Tongue (tissue), 2 donors: ENCODE measurements around the gene VSTM2L. TPM values are rescaled to one million over a fixed set of nuclear protein-coding genes. Genes with fewer than 3 reads are reported as not detected.

Experiments used
- DNase-seq: peaks from one replicate; pipeline ENCODE4 v3.0.0-alpha.2; 2015
- total RNA-seq: library from RNA; depleted of rRNA; stranded (reverse); fragments of >200 nt; gene quantifications from one replicate; pipeline ENCODE4 v1.2.3, GENCODE V29; 2014

VSTM2L gene
- total RNA-seq, 1 donor from 2014 or later, result 0.82 TPM

GRCh38 chr20:37901240-37901639 is 1.7 kb upstream of the VSTM2L start:
- peak; percentile 55 for DNase-seq

- DNase-seq, result peak; percentile 67
Observed at GRCh38 chr20:37901654-37902503, 1.0 kb upstream of the VSTM2L start.

GRCh38 chr20:37903317-37904007 is 535 bp downstream of the VSTM2L start:
- no peak for DNase-seq

- no peak for DNase-seq
Observed at GRCh38 chr20:37904008-37904642, 1.2 kb downstream of the VSTM2L start.

- DNase-seq, result no peak
Observed at GRCh38 chr20:37904845-37905373, 2.0 kb downstream of the VSTM2L start.

GRCh38 chr20:37905671-37906613 is 3.0 kb downstream of the VSTM2L start:
- DNase-seq, result no peak

- no peak for DNase-seq
Observed at GRCh38 chr20:37907330-37907676, 4.4 kb downstream of the VSTM2L start.

GRCh38 chr20:37907677-37908401 is 4.9 kb downstream of the VSTM2L start:
- peak; percentile 51 for DNase-seq

- no peak for DNase-seq
Observed at GRCh38 chr20:37911261-37911660, 8.3 kb downstream of the VSTM2L start.

GRCh38 chr20:37911838-37912281 is 8.9 kb downstream of the VSTM2L start:
- DNase-seq, result peak; percentile 95

- DNase-seq, result no peak
Observed at GRCh38 chr20:37912874-37913273, 9.9 kb downstream of the VSTM2L start.

- peak; percentile 39 for DNase-seq
Observed at GRCh38 chr20:37913567-37914366, 10.8 kb downstream of the VSTM2L start.

GRCh38 chr20:37914367-37914671 is 11.4 kb downstream of the VSTM2L start:
- no peak for DNase-seq

GRCh38 chr20:37914672-37915433 is 11.9 kb downstream of the VSTM2L start:
- DNase-seq, result peak; percentile 68

- no peak for DNase-seq
Observed at GRCh38 chr20:37915434-37915787, 12.5 kb downstream of the VSTM2L start.

- peak; percentile 47 for DNase-seq
Observed at GRCh38 chr20:37915800-37916570, 13.1 kb downstream of the VSTM2L start.

- DNase-seq, result no peak
Observed at GRCh38 chr20:37917461-37917860, 14.5 kb downstream of the VSTM2L start.

GRCh38 chr20:37918035-37918434 is 15.1 kb downstream of the VSTM2L start:
- DNase-seq, result no peak
